Mesendoderm (in vitro differentiated cells): Measurements from ENCODE around the gene CDC42EP1.
"Not testable (repeated sequence)": the region's sequence is repeated elsewhere in the genome, so short reads cannot be mapped to it uniquely, and the experiment has no call there.

Source experiments
- DNase-seq: peaks from one replicate; pipeline ENCODE4 v3.0.0; 2013
- H2AK5ac ChIP-seq: 2 replicates; pipeline ENCODE4 v1.6.1; 2013; ENCODE audit warnings: low read length, inconsistent platforms
- H2BK120ac ChIP-seq: 2 replicates; pipeline ENCODE4 v1.6.1; 2013; ENCODE audit warnings: low read depth, mild to moderate bottlenecking, low read length, moderate library complexity, mixed read lengths
- H2BK15ac ChIP-seq: replicated peaks from 2 replicates; pipeline ENCODE4 v1.6.1; 2013; ENCODE audit warnings: low read depth, mild to moderate bottlenecking, moderate library complexity
- H2BK5ac ChIP-seq: 2 replicates; pipeline ENCODE4 v1.6.1; 2013; ENCODE audit warnings: low read length, inconsistent platforms
- H3K18ac ChIP-seq: 2 replicates; pipeline ENCODE4 v1.6.1; 2013; ENCODE audit warnings: mild to moderate bottlenecking, low read length, mixed read lengths
- H3K23ac ChIP-seq: one replicate; pipeline ENCODE4 v1.6.1; 2013; ENCODE audit warnings: low read length
- H3K27ac ChIP-seq: 2 replicates; pipeline ENCODE4 v1.5.1; 2013; ENCODE audit warnings: low read depth, mild to moderate bottlenecking, inconsistent platforms, low read length, moderate library complexity
- H3K27me3 ChIP-seq: 2 replicates; pipeline ENCODE4 v1.6.1; 2013; ENCODE audit warnings: low read length, control low read depth, mild to moderate bottlenecking, inconsistent platforms; ENCODE audit not compliant: insufficient read depth, poor library complexity
- H3K36me3 ChIP-seq: 2 replicates; pipeline ENCODE4 v1.6.1; 2013; ENCODE audit warnings: low read length, inconsistent platforms; ENCODE audit not compliant: control insufficient read depth, insufficient read depth
- H3K4ac ChIP-seq: one replicate; pipeline ENCODE4 v1.6.1; 2013; ENCODE audit warnings: low read depth, mild to moderate bottlenecking, low read length, moderate library complexity
- H3K4me1 ChIP-seq: 2 replicates; pipeline ENCODE4 v1.6.1; 2013; ENCODE audit warnings: low read depth, low read length, inconsistent platforms; ENCODE audit not compliant: control insufficient read depth
- H3K4me2 ChIP-seq: 2 replicates; pipeline ENCODE4 v1.6.1; 2013; ENCODE audit warnings: low read length
- H3K4me3 ChIP-seq: 2 replicates; pipeline ENCODE4 v1.5.1; 2013; ENCODE audit warnings: mild to moderate bottlenecking, low read length
- H3K56ac ChIP-seq: one replicate; pipeline ENCODE4 v1.6.1; 2013; ENCODE audit warnings: low read length
- H3K79me1 ChIP-seq: 2 replicates; pipeline ENCODE4 v1.6.1; 2013; ENCODE audit warnings: low read length, inconsistent platforms
- H3K79me2 ChIP-seq: 2 replicates; pipeline ENCODE4 v1.6.1; 2013; ENCODE audit warnings: mild to moderate bottlenecking, low read length; ENCODE audit not compliant: control insufficient read depth, insufficient read depth
- H3K9ac ChIP-seq: 2 replicates; pipeline ENCODE4 v1.6.1; 2013; ENCODE audit warnings: low read length, inconsistent platforms
- H4K5ac ChIP-seq: one replicate; pipeline ENCODE4 v1.6.1; 2013; ENCODE audit warnings: low read length
- H4K8ac ChIP-seq: one replicate; pipeline ENCODE4 v1.6.1; 2013; ENCODE audit warnings: low read depth, mild to moderate bottlenecking, control low read depth, low read length, moderate library complexity
- WGBS: extraction: QIAGEN DNeasy Blood & Tissue Kit; methylation state at CpG from one replicate; pipeline ENCODE4 v1.1.7; 2013; ENCODE audit warnings: low lambda C conversion rate, missing lambda C conversion rate; ENCODE audit not compliant: insufficient coverage; ENCODE audit errors: extremely low coverage; 5-methylcytosine and 5-hydroxymethylcytosine counted together

Gene CDC42EP1

DNA sequence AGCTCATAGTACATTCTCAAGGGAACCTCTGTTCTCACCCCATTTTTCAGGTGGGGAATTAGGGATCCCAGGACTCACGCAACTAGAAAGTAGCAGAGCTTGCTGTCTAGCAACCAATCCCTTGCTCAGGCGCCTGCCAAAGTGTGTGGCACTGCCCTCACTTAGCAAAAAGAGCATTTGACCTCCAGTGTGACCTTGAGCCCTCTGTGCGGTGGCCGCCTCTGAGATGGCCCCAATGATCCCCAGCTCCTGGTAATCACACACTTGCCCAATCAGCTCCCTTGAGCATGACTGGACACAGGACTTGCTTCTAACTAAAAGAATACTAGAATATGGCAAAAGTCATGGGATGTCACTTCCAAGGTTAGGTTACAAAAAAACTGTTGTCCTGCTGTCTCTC is 22.2 kb downstream of the CDC42EP1 start:
- no peak overlapping the region for H3K4me3 ChIP-seq
- no peak overlapping the region for H3K4me2 ChIP-seq
- H3K9ac ChIP-seq = no peak overlapping the region
- H3K79me1 ChIP-seq = no peaks in the 10 kb centered on the region
- H3K56ac ChIP-seq = no peak overlapping the region
- H3K36me3 ChIP-seq = no peaks in the 10 kb centered on the region
- H2BK5ac ChIP-seq = no peak overlapping the region
- no peaks in the 10 kb centered on the region for H3K79me2 ChIP-seq
- no peak overlapping the region for H2AK5ac ChIP-seq
- H3K27ac ChIP-seq = no peak overlapping the region
- no peaks in the 10 kb centered on the region for H3K27me3 ChIP-seq
- WGBS = no CpG with 5 or more reads among the region's 4 CpGs
- H3K4me1 ChIP-seq = no peaks in the 10 kb centered on the region
- H3K18ac ChIP-seq = no peak overlapping the region
- no peak overlapping the region for H3K23ac ChIP-seq
- DNase-seq = no peak
- no peak overlapping the region for H2BK15ac ChIP-seq
- H2BK120ac ChIP-seq = no peak overlapping the region
- no peak overlapping the region for H4K8ac ChIP-seq
- no peak overlapping the region for H3K4ac ChIP-seq
- H4K5ac ChIP-seq = no peak overlapping the region

DNA sequence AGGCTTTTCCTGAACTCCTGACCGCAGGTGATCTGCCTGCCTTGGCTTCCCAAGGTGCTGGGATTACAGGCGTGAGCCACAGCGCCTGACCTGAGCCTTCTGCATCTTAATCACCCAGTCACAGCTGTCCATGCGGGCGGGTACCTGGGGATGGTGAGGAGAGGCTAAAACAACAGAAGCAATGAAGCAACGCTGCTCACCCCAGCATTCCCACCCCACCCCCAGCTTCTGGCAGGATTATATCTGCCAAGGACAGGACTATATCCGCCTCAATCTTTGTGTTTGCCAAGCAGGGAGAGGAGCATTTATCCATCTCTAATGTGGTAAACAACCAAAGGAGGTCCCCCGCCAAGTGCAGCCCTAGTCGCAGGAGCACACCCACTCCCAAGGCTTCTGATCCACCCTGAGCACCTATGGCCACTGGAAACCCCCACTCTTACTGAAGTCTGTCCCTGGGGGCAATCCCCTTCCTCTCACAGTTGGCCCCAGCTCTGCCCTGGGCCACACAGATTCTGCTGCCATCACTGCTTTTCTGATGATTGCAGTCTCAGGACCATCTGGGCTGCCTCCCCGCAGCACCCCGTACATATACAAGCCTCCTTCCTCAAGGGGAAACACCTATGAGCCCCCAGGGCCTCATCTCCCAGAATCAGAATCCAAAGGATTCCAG is 28.4 kb downstream of the CDC42EP1 start:
- H3K56ac ChIP-seq = no peak overlapping the region
- H3K4me3 ChIP-seq = no peak overlapping the region
- WGBS = no CpG with 5 or more reads among the region's 11 CpGs
- H2BK120ac ChIP-seq = no peak overlapping the region
- no peak overlapping the region for H3K4me2 ChIP-seq
- H3K4me1 ChIP-seq = peaks cover 6% of the 10 kb centered on the region
- H4K8ac ChIP-seq = no peak overlapping the region
- H3K9ac ChIP-seq = no peak overlapping the region
- H3K4ac ChIP-seq = no peak overlapping the region
- no peaks in the 10 kb centered on the region for H3K79me1 ChIP-seq
- H2AK5ac ChIP-seq = no peak overlapping the region
- no peak overlapping the region for H3K27ac ChIP-seq
- H3K79me2 ChIP-seq = no peaks in the 10 kb centered on the region
- H3K18ac ChIP-seq = no peak overlapping the region
- DNase-seq = no peak
- H2BK15ac ChIP-seq = no peak overlapping the region
- no peak overlapping the region for H3K23ac ChIP-seq
- H2BK5ac ChIP-seq = peak overlapping the region; percentile 22
- no peaks in the 10 kb centered on the region for H3K27me3 ChIP-seq
- no peak overlapping the region for H4K5ac ChIP-seq
- no peaks in the 10 kb centered on the region for H3K36me3 ChIP-seq

DNA sequence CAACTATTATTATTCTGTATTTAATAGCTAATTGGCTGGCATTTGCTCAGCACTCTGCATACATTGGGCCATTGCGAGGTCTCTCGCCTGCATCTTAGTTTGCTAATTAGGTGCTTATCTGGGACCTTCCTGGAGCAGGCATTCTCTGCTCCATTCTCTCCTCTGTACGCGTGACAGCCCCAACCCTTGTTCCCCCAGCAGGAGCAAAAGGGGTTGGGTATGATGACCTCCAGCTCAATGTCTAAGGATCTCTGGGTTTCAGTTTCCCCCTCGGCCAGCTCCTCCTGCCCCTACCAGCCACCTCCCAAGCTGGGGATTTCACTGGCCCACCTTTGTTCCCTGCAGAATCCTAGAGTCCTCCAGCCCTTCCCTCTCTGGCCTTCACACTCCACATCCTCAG is 29.4 kb downstream of the CDC42EP1 start:
- H3K27me3 ChIP-seq = no peaks in the 10 kb centered on the region
- H3K27ac ChIP-seq = no peak overlapping the region
- DNase-seq = peak; percentile 62
- peak overlapping the region; percentile 3 for H3K9ac ChIP-seq
- peaks cover 6% of the 10 kb centered on the region for H3K4me1 ChIP-seq
- H4K5ac ChIP-seq = no peak overlapping the region
- H3K4me2 ChIP-seq = no peak overlapping the region
- H3K4me3 ChIP-seq = no peak overlapping the region
- peak overlapping the region; percentile 25 for H3K56ac ChIP-seq
- no peak overlapping the region for H2BK15ac ChIP-seq
- no peak overlapping the region for H3K18ac ChIP-seq
- H3K79me1 ChIP-seq = no peaks in the 10 kb centered on the region
- no peak overlapping the region for H4K8ac ChIP-seq
- no CpG with 5 or more reads among the region's 5 CpGs for WGBS
- H3K36me3 ChIP-seq = no peaks in the 10 kb centered on the region
- H3K4ac ChIP-seq = no peak overlapping the region
- H3K79me2 ChIP-seq = no peaks in the 10 kb centered on the region
- H2BK5ac ChIP-seq = peak overlapping the region; percentile 22
- no peak overlapping the region for H2BK120ac ChIP-seq
- no peak overlapping the region for H3K23ac ChIP-seq
- H2AK5ac ChIP-seq = no peak overlapping the region

DNA sequence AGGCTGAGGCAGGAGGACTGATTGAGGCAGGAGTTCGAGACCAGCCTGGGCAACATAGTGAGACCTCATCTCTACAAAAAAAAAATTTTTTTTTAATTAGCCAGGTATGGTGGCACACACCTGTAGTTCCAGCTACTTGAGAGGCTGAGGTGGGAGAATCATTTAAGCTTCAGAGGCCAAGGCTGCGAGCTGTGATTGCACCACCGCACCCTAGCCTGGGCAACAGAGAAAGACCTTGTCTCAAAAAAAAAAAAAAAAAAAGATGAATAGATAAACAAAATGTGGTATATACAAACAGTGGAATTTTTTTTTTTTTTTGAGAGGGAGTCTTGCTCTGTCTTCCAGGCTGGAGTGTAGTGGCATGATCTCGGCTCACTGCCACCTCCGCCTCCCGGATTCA is 30.8 kb downstream of the CDC42EP1 start:
- not testable (repeated sequence) for H3K79me1 ChIP-seq, H3K23ac ChIP-seq, H3K79me2 ChIP-seq, H2BK120ac ChIP-seq, H3K18ac ChIP-seq, H3K36me3 ChIP-seq, H3K9ac ChIP-seq, H3K4me1 ChIP-seq, DNase-seq, H2BK15ac ChIP-seq, H2BK5ac ChIP-seq, H4K5ac ChIP-seq, H3K27me3 ChIP-seq, H2AK5ac ChIP-seq, H3K4ac ChIP-seq, H3K56ac ChIP-seq, H3K4me3 ChIP-seq, H3K27ac ChIP-seq, H3K4me2 ChIP-seq, H4K8ac ChIP-seq
- WGBS = no CpG with 5 or more reads among the region's 6 CpGs

DNA sequence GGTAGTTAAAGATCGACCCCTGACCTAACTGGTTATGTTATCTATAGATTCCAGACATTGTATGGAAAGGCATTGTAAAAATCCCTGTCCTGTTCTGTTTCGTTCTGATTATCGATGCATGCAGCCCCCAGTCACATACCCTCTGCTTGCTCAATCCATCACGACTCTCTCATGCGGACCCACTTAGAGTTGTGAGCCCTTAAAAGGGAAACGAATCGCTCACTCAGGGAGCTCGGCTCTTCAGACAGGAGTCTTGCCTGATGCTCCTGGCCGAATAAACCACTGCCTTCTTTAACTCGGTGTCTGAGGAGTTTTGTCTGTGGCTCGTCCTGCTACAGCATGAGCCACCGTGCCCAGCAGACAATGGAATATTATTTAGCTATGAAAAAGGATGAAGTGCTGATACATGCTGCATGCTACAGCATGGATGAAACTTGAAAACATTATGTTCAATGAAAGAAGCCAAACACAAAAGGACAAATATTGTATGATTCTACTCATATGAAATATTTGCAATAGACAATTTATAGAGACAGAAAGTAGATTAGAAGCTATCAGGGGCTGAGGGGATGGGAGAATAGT is 31.6 kb downstream of the CDC42EP1 start:
- no peak overlapping the region for H3K4ac ChIP-seq

DNA sequence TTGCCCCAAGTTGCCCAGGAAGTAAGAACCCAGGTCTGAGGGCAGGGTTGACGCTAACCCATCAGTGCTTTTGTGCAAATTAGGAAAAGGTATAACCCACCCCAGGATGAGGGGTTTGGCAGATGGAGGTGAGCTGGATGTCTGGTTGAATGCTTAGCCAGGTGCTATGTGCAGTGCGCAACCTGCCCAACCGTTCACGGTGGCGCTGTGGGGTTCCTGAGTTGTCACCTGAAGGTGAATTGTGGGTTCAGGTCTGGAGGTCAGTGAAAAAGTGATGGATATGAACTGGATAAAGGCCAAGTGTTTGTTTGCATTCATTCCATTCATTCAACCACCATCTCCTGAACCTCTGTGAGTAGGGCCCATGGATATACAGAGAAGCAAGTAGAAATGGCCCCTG is 34.0 kb downstream of the CDC42EP1 start:
- no peak overlapping the region for H3K4ac ChIP-seq
- H3K36me3 ChIP-seq = no peaks in the 10 kb centered on the region
- no peaks in the 10 kb centered on the region for H3K79me2 ChIP-seq
- H3K18ac ChIP-seq = no peak overlapping the region
- H3K4me2 ChIP-seq = no peak overlapping the region
- no peak overlapping the region for H2BK5ac ChIP-seq
- no peak overlapping the region for H3K23ac ChIP-seq
- no peaks in the 10 kb centered on the region for H3K79me1 ChIP-seq
- H3K9ac ChIP-seq = no peak overlapping the region
- no peak for DNase-seq
- H3K4me1 ChIP-seq = peaks cover 4% of the 10 kb centered on the region
- no peak overlapping the region for H3K4me3 ChIP-seq
- no peaks in the 10 kb centered on the region for H3K27me3 ChIP-seq
- no peak overlapping the region for H2AK5ac ChIP-seq
- WGBS = no CpG with 5 or more reads among the region's 5 CpGs
- no peak overlapping the region for H3K27ac ChIP-seq
- no peak overlapping the region for H2BK120ac ChIP-seq
- no peak overlapping the region for H2BK15ac ChIP-seq
- H4K5ac ChIP-seq = no peak overlapping the region
- no peak overlapping the region for H3K56ac ChIP-seq
- no peak overlapping the region for H4K8ac ChIP-seq

More for the DNA sequence above, 31.6 kb downstream of the CDC42EP1 start:
- H4K5ac ChIP-seq = no peak overlapping the region
- H3K27ac ChIP-seq = no peak overlapping the region
- H3K27me3 ChIP-seq = no peaks in the 10 kb centered on the region
- H2BK120ac ChIP-seq = no peak overlapping the region
- H2BK15ac ChIP-seq = no peak overlapping the region
- H3K23ac ChIP-seq = no peak overlapping the region
- H4K8ac ChIP-seq = no peak overlapping the region
- no peak overlapping the region for H3K18ac ChIP-seq
- no peak for DNase-seq
- no peak overlapping the region for H2BK5ac ChIP-seq
- no peak overlapping the region for H3K4me3 ChIP-seq
- no peak overlapping the region for H3K56ac ChIP-seq
- H2AK5ac ChIP-seq = no peak overlapping the region
- H3K79me1 ChIP-seq = no peaks in the 10 kb centered on the region
- H3K4me1 ChIP-seq = peaks cover 6% of the 10 kb centered on the region
- no peak overlapping the region for H3K4me2 ChIP-seq
- H3K79me2 ChIP-seq = no peaks in the 10 kb centered on the region
- no peaks in the 10 kb centered on the region for H3K36me3 ChIP-seq
- H3K9ac ChIP-seq = no peak overlapping the region
- no CpG with 5 or more reads among the region's 12 CpGs for WGBS
